ENCODE data around the gene GSK3A.

GRCh38 chr19:42255766-42256745 lies 13.7 kb upstream of the GSK3A start:
- TF ChIP-seq, protein P1, sequence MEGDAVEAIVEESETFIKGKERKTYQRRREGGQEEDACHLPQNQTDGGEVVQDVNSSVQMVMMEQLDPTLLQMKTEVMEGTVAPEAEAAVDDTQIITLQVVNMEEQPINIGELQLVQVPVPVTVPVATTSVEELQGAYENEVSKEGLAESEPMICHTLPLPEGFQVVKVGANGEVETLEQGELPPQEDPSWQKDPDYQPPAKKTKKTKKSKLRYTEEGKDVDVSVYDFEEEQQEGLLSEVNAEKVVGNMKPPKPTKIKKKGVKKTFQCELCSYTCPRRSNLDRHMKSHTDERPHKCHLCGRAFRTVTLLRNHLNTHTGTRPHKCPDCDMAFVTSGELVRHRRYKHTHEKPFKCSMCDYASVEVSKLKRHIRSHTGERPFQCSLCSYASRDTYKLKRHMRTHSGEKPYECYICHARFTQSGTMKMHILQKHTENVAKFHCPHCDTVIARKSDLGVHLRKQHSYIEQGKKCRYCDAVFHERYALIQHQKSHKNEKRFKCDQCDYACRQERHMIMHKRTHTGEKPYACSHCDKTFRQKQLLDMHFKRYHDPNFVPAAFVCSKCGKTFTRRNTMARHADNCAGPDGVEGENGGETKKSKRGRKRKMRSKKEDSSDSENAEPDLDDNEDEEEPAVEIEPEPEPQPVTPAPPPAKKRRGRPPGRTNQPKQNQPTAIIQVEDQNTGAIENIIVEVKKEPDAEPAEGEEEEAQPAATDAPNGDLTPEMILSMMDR (IDR thresholded peaks at IDR 0.05; ENCODE audit: poor library complexity): no peak
- TF ChIP-seq EZH2 (IDR thresholded peaks at IDR 0.05; ENCODE audit: borderline replicate concordance) (no peak), EZH2phosphoT487 (IDR thresholded peaks at IDR 0.05; ENCODE audit: low read depth, severe bottlenecking, unreplicated experiment) (no peak)
